HepG2 (cell line): ENCODE measurements around the gene SLC23A3. TPM values are rescaled to one million over a fixed set of nuclear protein-coding genes. Genes with fewer than 3 reads are reported as not detected.

ENCODE experiments used
- ARNTL ChIP-seq: sonication (generic); formaldehyde crosslinking; IDR thresholded peaks from 2 replicates; pipeline ENCODE4 v1.4.0; 2020; ENCODE audit warnings: mild to moderate bottlenecking, missing genetic modification reagents
- BCL6 ChIP-seq: IDR thresholded peaks from 2 replicates; pipeline ENCODE4 v1.6.1; 2016; ENCODE audit warnings: missing genetic modification reagents, missing compliant biosample characterization
- FOXJ3 ChIP-seq: sonication (generic); formaldehyde crosslinking; IDR thresholded peaks from 2 replicates; pipeline ENCODE4 v1.4.0; 2020; ENCODE audit warnings: missing genetic modification reagents, mild to moderate bottlenecking, borderline replicate concordance
- KDM1A ChIP-seq: IDR thresholded peaks from 2 replicates; pipeline ENCODE4 v1.6.1; 2016; ENCODE audit warnings: missing compliant biosample characterization
- MED1 ChIP-seq: sonication (generic); formaldehyde crosslinking; IDR thresholded peaks from 2 replicates; pipeline ENCODE4 v1.4.0; 2020; ENCODE audit warnings: missing genetic modification reagents
- TCF7 ChIP-seq: sonication (generic); IDR thresholded peaks from 2 replicates; pipeline ENCODE4 v1.6.1; 2016; ENCODE audit warnings: antibody characterized with exemption, low read depth
- ZHX2 ChIP-seq, 2 experiments: sonication (generic) in 1 of 2; formaldehyde crosslinking in 1 of 2; IDR thresholded peaks; 2 replicates each; pipeline versions ENCODE4 v1.6.1 to v1.9.0; 2014 to 2022; ENCODE audit warnings: antibody characterized with exemption in 1 of 2, borderline replicate concordance in 1 of 2, inconsistent platforms in 1 of 2, low read depth in 1 of 2, missing genetic modification reagents in 1 of 2
- ZNF18 ChIP-seq: sonication (generic); formaldehyde crosslinking; IDR thresholded peaks from 2 replicates; pipeline ENCODE4 v1.8.0; 2022; ENCODE audit warnings: mild to moderate bottlenecking, missing genetic modification reagents; ENCODE audit not compliant: insufficient replicate concordance
- ZNF512 ChIP-seq: sonication (generic); formaldehyde crosslinking; IDR thresholded peaks from 2 replicates; pipeline ENCODE4 v1.4.0; 2020; ENCODE audit warnings: mild to moderate bottlenecking, missing genetic modification reagents
- ZNF609 ChIP-seq: sonication (generic); formaldehyde crosslinking; IDR thresholded peaks from 2 replicates; pipeline ENCODE4 v1.4.0; 2020; ENCODE audit warnings: mild to moderate bottlenecking, missing genetic modification reagents, borderline replicate concordance
- polyA plus RNA-seq, 8 experiments: library from polyadenylated mRNA; depleted of rRNA in 3 of 8; stranded (reverse) in 7 of 8; unstranded in 1 of 8; fragments of >200 nt; fragmentation: Illumina TruSeq in 4 of 8; extraction: Trizol in 4 of 8; gene quantifications; 2 replicates each; pipeline versions ENCODE4 v1.2.1 to v1.2.3, GENCODE V29; 2011 to 2016; ENCODE audit warnings: low read depth in 4 of 8, missing spikeins in 1 of 8, mixed read lengths in 1 of 8; ENCODE audit not compliant: insufficient read depth in 1 of 8
- total RNA-seq, 5 experiments: library from RNA; depleted of rRNA; stranded (reverse); fragments of >200 nt; fragmentation: Illumina TruSeq; extraction: Trizol; gene quantifications; 2 replicates each; pipeline ENCODE4 v1.2.3, GENCODE V29; 2016; ENCODE audit warnings: low read depth in 1 of 5
- TF ChIP-seq, protein P1 (sequence below): sonication (generic); formaldehyde crosslinking; IDR thresholded peaks from 2 replicates; pipeline ENCODE4 v1.9.0; 2021; ENCODE audit warnings: missing genetic modification reagents, borderline replicate concordance
- TF ChIP-seq, protein P2 (sequence below): sonication (generic); formaldehyde crosslinking; IDR thresholded peaks from 2 replicates; pipeline ENCODE4 v1.4.0; 2020; ENCODE audit warnings: missing genetic modification reagents, low read depth, mild to moderate bottlenecking, borderline replicate concordance

SLC23A3 gene
- total and polyA plus RNA-seq, 2 of the 13 experiments (the other 11 are each of a cell fraction or from before 2014, with no cell fraction given): 0.38 to 0.78 TPM

- TF ChIP-seq ZHX2 (IDR thresholded peaks at IDR 0.05; ENCODE audit: low read depth) (no peak), ZHX2 (CRISPR knock-in tag; IDR thresholded peaks at IDR 0.05; ENCODE audit: borderline replicate concordance) (no peak), KDM1A (peak; percentile 64; the same call in 1 of the 2 replicates), ZNF609 (CRISPR knock-in tag) (peak; percentile 99), FOXJ3 (no peak; the same call in 1 of the 2 replicates), TCF7 (0 out of 2 replicates have a peak, but pooled peaks have one; percentile 31), MED1 (CRISPR knock-in tag) (0 out of 2 replicates have a peak, but pooled peaks have one; percentile 27), ZNF512 (CRISPR knock-in tag) (no peak), ARNTL (CRISPR knock-in tag) (0 out of 2 replicates have a peak, but pooled peaks have one; percentile 23), BCL6 (CRISPR knock-in tag) (peak; percentile 97), ZNF18 (CRISPR knock-in tag) (no peak)
- TF ChIP-seq, protein P1, sequence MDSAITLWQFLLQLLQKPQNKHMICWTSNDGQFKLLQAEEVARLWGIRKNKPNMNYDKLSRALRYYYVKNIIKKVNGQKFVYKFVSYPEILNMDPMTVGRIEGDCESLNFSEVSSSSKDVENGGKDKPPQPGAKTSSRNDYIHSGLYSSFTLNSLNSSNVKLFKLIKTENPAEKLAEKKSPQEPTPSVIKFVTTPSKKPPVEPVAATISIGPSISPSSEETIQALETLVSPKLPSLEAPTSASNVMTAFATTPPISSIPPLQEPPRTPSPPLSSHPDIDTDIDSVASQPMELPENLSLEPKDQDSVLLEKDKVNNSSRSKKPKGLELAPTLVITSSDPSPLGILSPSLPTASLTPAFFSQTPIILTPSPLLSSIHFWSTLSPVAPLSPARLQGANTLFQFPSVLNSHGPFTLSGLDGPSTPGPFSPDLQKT (CRISPR knock-in tag): no peak
- TF ChIP-seq, protein P2, sequence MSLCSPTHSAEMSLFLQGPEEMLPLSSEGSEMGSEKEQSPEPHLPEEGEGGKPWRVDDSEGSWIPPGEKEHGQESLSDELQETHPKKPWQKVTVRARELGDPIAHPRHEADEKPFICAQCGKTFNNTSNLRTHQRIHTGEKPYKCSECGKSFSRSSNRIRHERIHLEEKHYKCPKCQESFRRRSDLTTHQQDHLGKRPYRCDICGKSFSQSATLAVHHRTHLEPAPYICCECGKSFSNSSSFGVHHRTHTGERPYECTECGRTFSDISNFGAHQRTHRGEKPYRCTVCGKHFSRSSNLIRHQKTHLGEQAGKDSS: no peak
Observed at GRCh38 chr2:219126555-219126954, 43.3 kb downstream of the SLC23A3 start (continued).
